Keratinocyte (primary cell): ENCODE data around the gene TACR2. TPM values are rescaled to one million over a fixed set of nuclear protein-coding genes. Genes with fewer than 3 reads are reported as not detected.
A peak's percentile ranks its signal among the peaks of the same experiment; 100 is the strongest.

Experiments used
- DNase-seq: peaks from one replicate; pipeline ENCODE4 v3.0.0-alpha.2; 2011; ENCODE audit warnings: low read depth, missing footprints, low spot score
- FAIRE-seq: peaks from 2 replicates; lab custom pipeline; 2011; peaks lifted over from hg19 to GRCh38; lab: Jason Lieb, UNC
- H2AFZ ChIP-seq: 2 replicates; pipeline ENCODE4 v1.6.0; 2012; ENCODE audit warnings: low read length, control low read depth, inconsistent platforms; ENCODE audit not compliant: control insufficient read depth
- H3K27ac ChIP-seq: 2 replicates; pipeline ENCODE4 v1.5.1; 2011; ENCODE audit warnings: low read length; ENCODE audit not compliant: control insufficient read depth, insufficient read depth
- H3K27me3 ChIP-seq: 3 replicates; pipeline ENCODE4 v1.6.0; 2011; ENCODE audit warnings: low read length; ENCODE audit not compliant: control insufficient read depth, insufficient read depth; ENCODE audit errors: extremely low read depth
- H3K36me3 ChIP-seq, 2 experiments: 2 replicates in 1 of 2; 3 replicates in 1 of 2; pipeline ENCODE4 v1.5.1; 2011; ENCODE audit warnings: low read length in 2 of 2, mild to moderate bottlenecking in 1 of 2; ENCODE audit not compliant: control insufficient read depth in 2 of 2, insufficient read depth in 2 of 2; ENCODE audit errors: extremely low read depth in 1 of 2
- H3K4me1 ChIP-seq: 3 replicates; pipeline ENCODE4 v1.5.1; 2011; ENCODE audit warnings: low read length; ENCODE audit not compliant: control insufficient read depth, insufficient read depth; ENCODE audit errors: extremely low read depth
- H3K4me2 ChIP-seq: 3 replicates; pipeline ENCODE4 v1.6.0; 2011; ENCODE audit warnings: low read depth, low read length; ENCODE audit not compliant: control insufficient read depth, insufficient read depth; ENCODE audit errors: extremely low read depth
- H3K4me3 ChIP-seq, 3 experiments: fragments of 200-600 bp in 1 of 3; sonication (generic) in 1 of 3; 2 replicates in 2 of 3; 3 replicates in 1 of 3; pipeline ENCODE4 v1.5.1; 2011 to 2016; ENCODE audit warnings: low read length in 3 of 3, mild to moderate bottlenecking in 3 of 3, control low read depth in 2 of 3, inconsistent platforms in 1 of 3, low read depth in 1 of 3, mixed read lengths in 1 of 3, mixed run types in 1 of 3, moderate library complexity in 1 of 3; ENCODE audit not compliant: control insufficient read depth in 2 of 3, insufficient read depth in 2 of 3; ENCODE audit errors: extremely low read depth in 1 of 3
- H3K79me2 ChIP-seq: 2 replicates; pipeline ENCODE4 v1.6.0; 2012; ENCODE audit warnings: low read length; ENCODE audit not compliant: control insufficient read depth, insufficient read depth
- H3K9ac ChIP-seq: 3 replicates; pipeline ENCODE4 v1.6.0; 2011; ENCODE audit warnings: low read length; ENCODE audit not compliant: control insufficient read depth, insufficient read depth; ENCODE audit errors: extremely low read depth
- H3K9me1 ChIP-seq: 3 replicates; pipeline ENCODE4 v1.6.0; 2011; ENCODE audit warnings: low read length; ENCODE audit not compliant: control insufficient read depth, insufficient read depth; ENCODE audit errors: extremely low read depth
- H3K9me3 ChIP-seq: 2 replicates; pipeline ENCODE4 v1.5.1; 2012; ENCODE audit warnings: low read depth, low read length; ENCODE audit not compliant: control insufficient read depth
- H4K20me1 ChIP-seq: 3 replicates; pipeline ENCODE4 v1.6.0; 2011; ENCODE audit warnings: low read length; ENCODE audit not compliant: control insufficient read depth, insufficient read depth; ENCODE audit errors: extremely low read depth
- EZH2 ChIP-seq: IDR thresholded peaks from one replicate; pipeline ENCODE4 v1.6.1; 2012; ENCODE audit warnings: inconsistent platforms, mild to moderate bottlenecking, low read length, moderate library complexity
- dilution Hi-C: fragments of 300-500 bp; cut with MboI; formaldehyde crosslinking; loops from one replicate; pipeline ENCODE4 v1.7.0; 2020; ENCODE audit warnings: low sequenced_read_pairs; ENCODE audit not compliant: extremely low pct_ligation_motif_present
- polyA plus RNA-seq, 5 experiments: library from polyadenylated mRNA; depleted of rRNA in 3 of 5; stranded (reverse) in 3 of 5; stranded (forward) in 1 of 5; unstranded in 1 of 5; fragments of >200 nt; gene quantifications; 1 replicate in 1 of 5; 2 replicates in 3 of 5; 3 replicates in 1 of 5; pipeline versions ENCODE4 v1.2.1 to v1.2.3, GENCODE V29; 2011 to 2012; ENCODE audit warnings: missing spikeins in 2 of 5, low read depth in 1 of 5, low replicate concordance in 1 of 5
- TF ChIP-seq, protein P1 (sequence below), 3 experiments: IDR thresholded peaks in 1 of 3; conservative IDR thresholded peaks in 1 of 3; optimal IDR thresholded peaks in 1 of 3; 2 replicates in 2 of 3; 3 replicates in 1 of 3; pipeline versions ENCODE3 to v1.5.1; 2011; ENCODE audit warnings: low read length in 3 of 3, mild to moderate bottlenecking in 3 of 3, moderate library complexity in 2 of 3, control low read depth in 1 of 3, inconsistent platforms in 1 of 3; ENCODE audit not compliant: insufficient read depth in 2 of 3; ENCODE audit errors: extremely low read depth in 1 of 3

TACR2 gene
- polyA plus RNA-seq, 1 donor (not counting 4 experiments of a cell fraction or from before 2014, with no cell fraction given), result 0.07 TPM

DNA sequence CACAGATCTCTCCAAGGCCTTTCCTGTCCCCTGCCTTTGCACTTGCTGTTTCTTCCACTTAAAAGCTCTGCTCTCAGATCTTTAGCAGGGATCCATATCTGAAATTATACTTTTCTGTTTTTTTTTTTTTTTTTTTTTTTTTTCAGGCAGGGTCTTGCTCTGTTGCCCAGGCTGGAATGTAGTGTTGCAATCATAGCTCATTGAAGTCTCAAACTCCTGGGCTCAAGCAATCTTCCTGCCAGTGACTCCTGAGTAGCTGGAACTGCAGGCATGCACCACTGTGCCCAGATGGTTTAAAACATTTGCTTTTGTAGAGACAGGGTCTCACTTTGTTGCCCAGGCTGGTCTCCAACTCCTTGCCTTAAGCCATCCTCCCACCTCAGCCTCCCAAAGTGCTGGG, 29.5 kb upstream of the TACR2 start:
- TF ChIP-seq, protein P1, sequence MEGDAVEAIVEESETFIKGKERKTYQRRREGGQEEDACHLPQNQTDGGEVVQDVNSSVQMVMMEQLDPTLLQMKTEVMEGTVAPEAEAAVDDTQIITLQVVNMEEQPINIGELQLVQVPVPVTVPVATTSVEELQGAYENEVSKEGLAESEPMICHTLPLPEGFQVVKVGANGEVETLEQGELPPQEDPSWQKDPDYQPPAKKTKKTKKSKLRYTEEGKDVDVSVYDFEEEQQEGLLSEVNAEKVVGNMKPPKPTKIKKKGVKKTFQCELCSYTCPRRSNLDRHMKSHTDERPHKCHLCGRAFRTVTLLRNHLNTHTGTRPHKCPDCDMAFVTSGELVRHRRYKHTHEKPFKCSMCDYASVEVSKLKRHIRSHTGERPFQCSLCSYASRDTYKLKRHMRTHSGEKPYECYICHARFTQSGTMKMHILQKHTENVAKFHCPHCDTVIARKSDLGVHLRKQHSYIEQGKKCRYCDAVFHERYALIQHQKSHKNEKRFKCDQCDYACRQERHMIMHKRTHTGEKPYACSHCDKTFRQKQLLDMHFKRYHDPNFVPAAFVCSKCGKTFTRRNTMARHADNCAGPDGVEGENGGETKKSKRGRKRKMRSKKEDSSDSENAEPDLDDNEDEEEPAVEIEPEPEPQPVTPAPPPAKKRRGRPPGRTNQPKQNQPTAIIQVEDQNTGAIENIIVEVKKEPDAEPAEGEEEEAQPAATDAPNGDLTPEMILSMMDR (optimal IDR thresholded peaks at IDR 0.05 in 1 of 3, IDR thresholded peaks at IDR 0.05 in 1 of 3, conservative IDR thresholded peaks at IDR 0.05 in 1 of 3; ENCODE audit: extremely low read depth in 1 of 3, insufficient read depth in 2 of 3, low read length in 3 of 3), result no peak
- no peak for TF ChIP-seq EZH2
- no peak for FAIRE-seq

DNA sequence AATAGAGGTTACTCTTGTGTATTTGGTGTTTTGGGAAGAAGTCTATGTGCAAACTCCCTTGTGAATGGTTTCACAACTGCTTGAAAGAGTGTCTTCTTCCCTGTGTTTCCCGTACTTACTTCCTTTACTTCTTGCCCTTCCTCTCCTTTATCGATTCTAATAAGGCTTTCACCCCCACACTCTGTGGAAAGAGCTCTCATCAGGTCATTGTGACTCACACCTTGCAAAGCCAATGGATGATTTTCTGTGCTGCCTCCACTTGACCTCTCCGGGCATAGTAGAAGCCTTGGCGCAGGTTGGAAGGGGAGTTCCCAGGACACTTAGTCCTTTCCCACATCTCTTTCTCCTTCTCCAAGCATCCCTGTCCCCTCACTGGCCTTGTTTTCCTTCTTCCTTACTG, 28.3 kb upstream of the TACR2 start:
- TF ChIP-seq, protein P1 (optimal IDR thresholded peaks at IDR 0.05 in 1 of 3, IDR thresholded peaks at IDR 0.05 in 1 of 3, conservative IDR thresholded peaks at IDR 0.05 in 1 of 3; ENCODE audit: extremely low read depth in 1 of 3, insufficient read depth in 2 of 3, low read length in 3 of 3), result no peak
- TF ChIP-seq EZH2, result no peak
- H3K9me3 ChIP-seq, result no peaks in the 10 kb centered on the region
- H3K79me2 ChIP-seq, result no peaks in the 10 kb centered on the region
- DNase-seq, result no peak
- no peak overlapping the region for H3K4me3 ChIP-seq
- no peak overlapping the region for H3K9ac ChIP-seq
- no peaks in the 10 kb centered on the region for H3K9me1 ChIP-seq
- H3K27me3 ChIP-seq, result no peaks in the 10 kb centered on the region
- no peak overlapping the region for H2AFZ ChIP-seq
- H3K27ac ChIP-seq, result no peak overlapping the region
- H4K20me1 ChIP-seq, result no peaks in the 10 kb centered on the region
- H3K4me1 ChIP-seq, result peaks cover 35% of the 10 kb centered on the region
- no peak overlapping the region for H3K4me2 ChIP-seq
- dilution Hi-C loops, result no loop called here
- H3K36me3 ChIP-seq, result no peaks in the 10 kb centered on the region
- no peak for FAIRE-seq

More for the DNA sequence above, 29.5 kb upstream of the TACR2 start:
- Histone ChIP-seq H3K79me2 (no peaks in the 10 kb centered on the region), H3K9me3 (no peaks in the 10 kb centered on the region), H3K27ac (peak overlapping the region; percentile 71), H3K9me1 (no peaks in the 10 kb centered on the region), H3K4me1 (peaks cover 31% of the 10 kb centered on the region), H3K4me3 (peak overlapping the region in 1 of 3 experiments; percentile 13), H3K4me2 (peak overlapping the region; percentile 61), H3K9ac (peak overlapping the region; percentile 49), H3K36me3 (no peaks in the 10 kb centered on the region), H3K27me3 (no peaks in the 10 kb centered on the region), H2AFZ (no peak overlapping the region), H4K20me1 (no peaks in the 10 kb centered on the region)
- DNase-seq, result no peak
- dilution Hi-C loops, result no loop called here
